Glutamatergic neuron (in vitro differentiated cells): ENCODE results near the gene PCDHAC2. TPM values are rescaled to one million over a fixed set of nuclear protein-coding genes. Genes with fewer than 3 reads are reported as not detected.

ENCODE experiments used
- DNase-seq: peaks from one replicate; pipeline ENCODE4 v3.0.0; 2022
- H3K27ac Mint-ChIP-seq: one replicate; pipeline ENCODE4 v1.8.0; 2020; ENCODE audit warnings: mild to moderate bottlenecking, mixed read lengths, inconsistent platforms; ENCODE audit not compliant: unreplicated experiment
- H3K27me3 Mint-ChIP-seq: one replicate; pipeline ENCODE4 v1.8.0; 2020; ENCODE audit warnings: mild to moderate bottlenecking, moderate library complexity, mixed read lengths, inconsistent platforms; ENCODE audit not compliant: unreplicated experiment
- H3K36me3 Mint-ChIP-seq: one replicate; pipeline ENCODE4 v1.8.0; 2020; ENCODE audit warnings: mild to moderate bottlenecking, mixed read lengths, inconsistent platforms; ENCODE audit not compliant: unreplicated experiment
- H3K4me1 Mint-ChIP-seq: one replicate; pipeline ENCODE4 v1.8.0; 2020; ENCODE audit warnings: mild to moderate bottlenecking, low read depth, mixed read lengths, inconsistent platforms; ENCODE audit not compliant: unreplicated experiment
- H3K4me3 Mint-ChIP-seq: one replicate; pipeline ENCODE4 v1.8.0; 2020; ENCODE audit warnings: mild to moderate bottlenecking, mixed read lengths, inconsistent platforms; ENCODE audit not compliant: unreplicated experiment
- H3K9me3 Mint-ChIP-seq: one replicate; pipeline ENCODE4 v1.8.0; 2020; ENCODE audit warnings: mild to moderate bottlenecking, moderate library complexity, mixed read lengths, inconsistent platforms; ENCODE audit not compliant: unreplicated experiment
- CTCF ChIP-seq: fragments of 200-600 bp; sonication (generic); IDR thresholded peaks from one replicate; pipeline ENCODE4 v1.5.0; 2021; ENCODE audit not compliant: partially characterized antibody, unreplicated experiment
- total RNA-seq: library from RNA; stranded (reverse); fragmentation: NEBNext Ultra II Directional; extraction: Animal tissue kit (Norgen Biotek cat#: 25700); gene quantifications from one replicate; pipeline ENCODE4 v1.2.1, GENCODE V29; 2021; ENCODE audit not compliant: unreplicated experiment

The PCDHAC2 gene
- total RNA-seq, 1 donor from 2014 or later, result 6.0 TPM

DNA sequence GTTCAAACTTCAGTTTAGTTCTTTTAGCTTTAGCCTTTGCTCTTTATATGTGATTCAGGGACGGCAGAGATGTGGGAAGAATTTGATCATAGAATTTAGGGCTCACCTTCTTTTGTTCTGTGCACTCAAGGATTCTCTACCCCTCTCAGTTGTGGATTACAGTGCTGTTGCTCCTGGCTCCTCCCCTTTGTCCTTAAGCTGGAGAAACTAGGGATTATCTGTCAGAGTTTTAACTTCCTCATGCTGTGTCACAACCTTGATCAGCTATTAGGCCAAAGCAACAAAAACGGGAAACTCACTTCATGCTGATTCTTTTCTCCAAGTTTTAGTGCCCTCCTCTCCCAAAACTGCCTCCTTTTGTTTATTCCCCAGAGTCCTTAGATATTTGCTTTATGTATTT is 13.0 kb upstream of the PCDHAC2 start:
- TF ChIP-seq CTCF, result no peak
- peaks cover 18% of the 10 kb centered on the region for H3K36me3 Mint-ChIP-seq
- no peak overlapping the region for H3K27ac Mint-ChIP-seq
- H3K4me1 Mint-ChIP-seq, result no peaks in the 10 kb centered on the region
- peaks cover 5% of the 10 kb centered on the region for H3K9me3 Mint-ChIP-seq
- no peak for DNase-seq
- peaks cover 3% of the 10 kb centered on the region for H3K27me3 Mint-ChIP-seq
- H3K4me3 Mint-ChIP-seq, result no peak overlapping the region

GRCh38 chr5:140962190-140962589 is 4.1 kb upstream of the PCDHAC2 start:
- H3K27ac Mint-ChIP-seq, result no peak overlapping the region
- no peaks in the 10 kb centered on the region for H3K36me3 Mint-ChIP-seq
- no peak overlapping the region for H3K4me3 Mint-ChIP-seq
- H3K27me3 Mint-ChIP-seq, result peaks cover 2% of the 10 kb centered on the region
- peaks cover 5% of the 10 kb centered on the region for H3K9me3 Mint-ChIP-seq
- DNase-seq, result no peak
- H3K4me1 Mint-ChIP-seq, result peaks cover 13% of the 10 kb centered on the region
- no peak for TF ChIP-seq CTCF

DNA sequence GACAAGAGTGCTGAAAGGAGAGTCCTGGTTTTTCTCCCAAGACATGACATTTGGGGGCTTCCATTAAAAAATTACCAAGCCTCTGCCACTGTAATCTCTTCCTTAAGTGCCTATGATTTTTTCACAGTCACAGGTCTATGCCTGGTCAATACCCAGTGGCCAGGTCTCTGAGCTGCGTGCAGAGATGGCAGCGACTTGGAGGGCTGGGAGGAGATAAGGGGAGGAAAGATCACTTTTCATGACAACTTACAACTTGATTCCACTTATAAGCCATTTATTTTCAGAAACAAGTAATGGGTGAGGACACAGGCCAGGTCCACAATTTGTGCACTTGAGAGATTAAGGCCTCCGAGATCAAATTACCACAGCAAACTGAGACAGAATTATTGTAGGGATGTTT is 1.9 kb upstream of the PCDHAC2 start:
- Mint-ChIP-seq H3K9me3 (peaks cover 5% of the 10 kb centered on the region), H3K4me3 (peak overlapping the region; percentile 27), H3K36me3 (no peaks in the 10 kb centered on the region), H3K27ac (no peak overlapping the region), H3K4me1 (peaks cover 13% of the 10 kb centered on the region), H3K27me3 (peaks cover 2% of the 10 kb centered on the region)
- DNase-seq, result no peak
- TF ChIP-seq CTCF, result no peak

GRCh38 chr5:140965905-140966292 is 377 bp upstream of the PCDHAC2 start:
- H3K4me1 Mint-ChIP-seq, result peaks cover 13% of the 10 kb centered on the region
- no peaks in the 10 kb centered on the region for H3K36me3 Mint-ChIP-seq
- DNase-seq, result no peak
- H3K4me3 Mint-ChIP-seq, result peak overlapping the region; percentile 89
- no peak for TF ChIP-seq CTCF
- H3K27ac Mint-ChIP-seq, result peak overlapping the region; percentile 86
- H3K27me3 Mint-ChIP-seq, result peaks cover 2% of the 10 kb centered on the region
- H3K9me3 Mint-ChIP-seq, result peaks cover 5% of the 10 kb centered on the region

- TF ChIP-seq CTCF, result no peak
- no peak for DNase-seq
- Mint-ChIP-seq H3K4me1 (peaks cover 13% of the 10 kb centered on the region), H3K27me3 (peaks cover 2% of the 10 kb centered on the region), H3K4me3 (peak overlapping the region; percentile 81), H3K36me3 (no peaks in the 10 kb centered on the region), H3K9me3 (peaks cover 5% of the 10 kb centered on the region), H3K27ac (no peak overlapping the region)
These were observed 1.1 kb downstream of the PCDHAC2 start for GRCh38 chr5:140967226-140967893.
